GM19452 (cell line): ENCODE measurements around the gene ZNF891.

Source experiments
- ATAC-seq: cut with Tn5 transposase; IDR thresholded peaks from one replicate; pipeline ENCODE4 v1.9.1; 2021; ENCODE audit not compliant: unreplicated experiment

ZNF891 gene

GRCh38 chr12:133130038-133130807 is at the start of gene ZNF891, which contains the start of gene ZNF10:
Gene ZNF891 (minus strand): TSS chr12:133130274. CDS start chr12:133121918, 8,356 bp downstream.
Gene ZNF10 (plus strand): TSS chr12:133130627. CDS start chr12:133144493, 13,866 bp downstream.
- peak; percentile 94 for ATAC-seq

- no peak for ATAC-seq
These were observed 44.8 kb upstream of the ZNF891 start for GRCh38 chr12:133174901-133175300.

GRCh38 chr12:133172491-133172890 is 42.4 kb upstream of the ZNF891 start:
- ATAC-seq, result no peak

- ATAC-seq, result no peak
These were observed 35.7 kb upstream of the ZNF891 start for GRCh38 chr12:133165776-133166175.

GRCh38 chr12:133156125-133156690 is 26.1 kb upstream of the ZNF891 start:
- no peak for ATAC-seq

GRCh38 chr12:133145981-133146380 is 15.9 kb upstream of the ZNF891 start:
- no peak for ATAC-seq

GRCh38 chr12:133135747-133136146 is 5.7 kb upstream of the ZNF891 start:
- no peak for ATAC-seq

GRCh38 chr12:133130808-133131128 is 694 bp upstream of the ZNF891 start:
- no peak for ATAC-seq

- ATAC-seq, result no peak
These were observed 571 bp downstream of the ZNF891 start for GRCh38 chr12:133129368-133130037.

GRCh38 chr12:133124674-133125073 is 5.4 kb downstream of the ZNF891 start:
- ATAC-seq, result no peak

- no peak for ATAC-seq
These were observed 9.5 kb downstream of the ZNF891 start for GRCh38 chr12:133120385-133121191.

- ATAC-seq, result no peak
These were observed 21.9 kb downstream of the ZNF891 start for GRCh38 chr12:133108150-133108549.

- no peak for ATAC-seq
These were observed 23.0 kb downstream of the ZNF891 start for GRCh38 chr12:133107121-133107520.

- ATAC-seq, result no peak
These were observed 23.8 kb downstream of the ZNF891 start for GRCh38 chr12:133106253-133106652.

- ATAC-seq, result no peak
These were observed 24.5 kb downstream of the ZNF891 start for GRCh38 chr12:133105620-133106019.

- ATAC-seq, result no peak
These were observed 46.7 kb downstream of the ZNF891 start for GRCh38 chr12:133083345-133083744.

- ATAC-seq, result no peak
These were observed 48.8 kb downstream of the ZNF891 start for GRCh38 chr12:133081159-133081780.

GRCh38 chr12:133080368-133081158 is 49.5 kb downstream of the ZNF891 start, which contains the start of gene ZNF140:
Gene ZNF140 (plus strand): TSS chr12:133080923. CDS start chr12:133081321, 398 bp downstream.
- ATAC-seq, result peak; percentile 77

- ATAC-seq, result peak; percentile 77
These were observed 50.1 kb downstream of the ZNF891 start for GRCh38 chr12:133080026-133080367.

- no peak for ATAC-seq
These were observed 56.2 kb downstream of the ZNF891 start for GRCh38 chr12:133073836-133074235.
